GM12864 (cell line): ENCODE results near the gene RLF.
A peak's percentile ranks its signal among the peaks of the same experiment; 100 is the strongest.

Experiments used
- DNase-seq: peaks from one replicate; pipeline ENCODE4 v3.0.0-alpha.2; 2011; ENCODE audit warnings: low read depth
- H3K4me3 ChIP-seq: 2 replicates; pipeline ENCODE4 v1.5.1; 2011; ENCODE audit warnings: mild to moderate bottlenecking, low read depth, low read length, control low read depth
- CTCF ChIP-seq: IDR thresholded peaks from 2 replicates; pipeline ENCODE4 v1.5.1; 2011; ENCODE audit warnings: low read depth, mild to moderate bottlenecking, moderate library complexity, low read length, control low read depth, inconsistent platforms; ENCODE audit errors: missing control alignments

Gene RLF, protein sequence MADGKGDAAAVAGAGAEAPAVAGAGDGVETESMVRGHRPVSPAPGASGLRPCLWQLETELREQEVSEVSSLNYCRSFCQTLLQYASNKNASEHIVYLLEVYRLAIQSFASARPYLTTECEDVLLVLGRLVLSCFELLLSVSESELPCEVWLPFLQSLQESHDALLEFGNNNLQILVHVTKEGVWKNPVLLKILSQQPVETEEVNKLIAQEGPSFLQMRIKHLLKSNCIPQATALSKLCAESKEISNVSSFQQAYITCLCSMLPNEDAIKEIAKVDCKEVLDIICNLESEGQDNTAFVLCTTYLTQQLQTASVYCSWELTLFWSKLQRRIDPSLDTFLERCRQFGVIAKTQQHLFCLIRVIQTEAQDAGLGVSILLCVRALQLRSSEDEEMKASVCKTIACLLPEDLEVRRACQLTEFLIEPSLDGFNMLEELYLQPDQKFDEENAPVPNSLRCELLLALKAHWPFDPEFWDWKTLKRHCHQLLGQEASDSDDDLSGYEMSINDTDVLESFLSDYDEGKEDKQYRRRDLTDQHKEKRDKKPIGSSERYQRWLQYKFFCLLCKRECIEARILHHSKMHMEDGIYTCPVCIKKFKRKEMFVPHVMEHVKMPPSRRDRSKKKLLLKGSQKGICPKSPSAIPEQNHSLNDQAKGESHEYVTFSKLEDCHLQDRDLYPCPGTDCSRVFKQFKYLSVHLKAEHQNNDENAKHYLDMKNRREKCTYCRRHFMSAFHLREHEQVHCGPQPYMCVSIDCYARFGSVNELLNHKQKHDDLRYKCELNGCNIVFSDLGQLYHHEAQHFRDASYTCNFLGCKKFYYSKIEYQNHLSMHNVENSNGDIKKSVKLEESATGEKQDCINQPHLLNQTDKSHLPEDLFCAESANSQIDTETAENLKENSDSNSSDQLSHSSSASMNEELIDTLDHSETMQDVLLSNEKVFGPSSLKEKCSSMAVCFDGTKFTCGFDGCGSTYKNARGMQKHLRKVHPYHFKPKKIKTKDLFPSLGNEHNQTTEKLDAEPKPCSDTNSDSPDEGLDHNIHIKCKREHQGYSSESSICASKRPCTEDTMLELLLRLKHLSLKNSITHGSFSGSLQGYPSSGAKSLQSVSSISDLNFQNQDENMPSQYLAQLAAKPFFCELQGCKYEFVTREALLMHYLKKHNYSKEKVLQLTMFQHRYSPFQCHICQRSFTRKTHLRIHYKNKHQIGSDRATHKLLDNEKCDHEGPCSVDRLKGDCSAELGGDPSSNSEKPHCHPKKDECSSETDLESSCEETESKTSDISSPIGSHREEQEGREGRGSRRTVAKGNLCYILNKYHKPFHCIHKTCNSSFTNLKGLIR (N-terminal part only)

GRCh38 chr1:40161125-40161887, at the start of gene RLF:
Gene RLF, plus strand, starts transcription at chr1:40161387. Its CDS starts 13 bp downstream, at chr1:40161400.
- no peak for TF ChIP-seq CTCF
- DNase-seq, result peak; percentile 70
- peak within 1 kb of the TSS; percentile 76 for H3K4me3 ChIP-seq

- TF ChIP-seq CTCF, result no peak
- DNase-seq, result no peak
- H3K4me3 ChIP-seq, result no peak overlapping the region
These were observed 46.8 kb upstream of the RLF start for GRCh38 chr1:40114400-40114799.

- DNase-seq, result no peak
- H3K4me3 ChIP-seq, result no peak overlapping the region
- TF ChIP-seq CTCF, result no peak
These were observed 41.1 kb upstream of the RLF start for GRCh38 chr1:40120128-40120527.

GRCh38 chr1:40122855-40123254, 38.3 kb upstream of the RLF start:
- TF ChIP-seq CTCF, result no peak
- H3K4me3 ChIP-seq, result no peak overlapping the region
- no peak for DNase-seq

GRCh38 chr1:40130892-40131291, 30.3 kb upstream of the RLF start:
- TF ChIP-seq CTCF, result no peak
- no peak overlapping the region for H3K4me3 ChIP-seq
- DNase-seq, result no peak
